CD4-positive, alpha-beta T cell treated with Interleukin-17A for 1 hour (primary cell): ENCODE results near the gene OR11L1.

ENCODE experiments used
- DNase-seq: peaks from one replicate; pipeline ENCODE4 v3.0.0-alpha.2; 2020

OR11L1 gene

GRCh38 chr1:247841796-247842195, at the start of gene OR11L1:
OR11L1 (minus strand) TSS chr1:247841896; CDS start chr1:247841896, 0 bp downstream.
- no peak for DNase-seq

- no peak for DNase-seq
Measured at GRCh38 chr1:247884797-247885413, 43.2 kb upstream of the OR11L1 start.

- DNase-seq, result no peak
Measured at GRCh38 chr1:247883346-247883745, 41.6 kb upstream of the OR11L1 start.

GRCh38 chr1:247865416-247865815, 23.7 kb upstream of the OR11L1 start:
- no peak for DNase-seq

DNA sequence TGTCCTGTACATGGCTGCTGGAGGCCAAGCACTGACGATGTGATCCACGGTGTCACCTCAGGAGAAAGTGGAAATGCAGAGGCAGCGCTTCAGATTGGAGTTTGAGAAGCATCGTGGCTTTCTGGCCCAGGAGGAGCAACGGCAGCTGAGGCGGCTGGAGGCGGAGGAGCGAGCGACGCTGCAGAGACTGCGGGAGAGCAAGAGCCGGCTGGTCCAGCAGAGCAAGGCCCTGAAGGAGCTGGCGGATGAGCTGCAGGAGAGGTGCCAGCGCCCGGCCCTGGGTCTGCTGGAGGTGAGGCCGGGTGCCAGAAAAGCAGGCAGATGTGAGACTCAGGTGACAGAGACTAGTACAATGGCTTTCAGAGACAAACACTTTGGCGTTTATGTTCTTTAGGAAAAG, 22.9 kb upstream of the OR11L1 start:
- DNase-seq, result no peak

DNA sequence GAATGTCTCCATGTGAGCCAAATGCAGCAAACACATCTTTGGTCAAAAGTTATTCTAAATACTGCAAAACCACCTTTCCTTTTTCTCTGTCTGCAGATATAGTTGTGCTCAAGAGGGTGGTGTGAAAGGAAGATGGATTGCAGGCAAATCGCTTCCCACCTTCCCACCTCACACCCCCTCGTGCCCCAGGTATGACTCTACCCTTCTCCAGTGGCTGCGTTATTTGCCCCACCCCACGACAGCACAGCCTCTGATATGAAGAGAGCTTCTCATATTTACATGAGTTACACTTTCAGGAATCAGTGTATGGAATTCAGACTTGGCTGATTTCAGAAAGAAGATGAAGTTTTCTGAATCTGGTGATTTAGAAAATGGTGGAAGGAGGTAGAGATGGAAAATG, 21.1 kb upstream of the OR11L1 start:
- DNase-seq, result no peak

DNA sequence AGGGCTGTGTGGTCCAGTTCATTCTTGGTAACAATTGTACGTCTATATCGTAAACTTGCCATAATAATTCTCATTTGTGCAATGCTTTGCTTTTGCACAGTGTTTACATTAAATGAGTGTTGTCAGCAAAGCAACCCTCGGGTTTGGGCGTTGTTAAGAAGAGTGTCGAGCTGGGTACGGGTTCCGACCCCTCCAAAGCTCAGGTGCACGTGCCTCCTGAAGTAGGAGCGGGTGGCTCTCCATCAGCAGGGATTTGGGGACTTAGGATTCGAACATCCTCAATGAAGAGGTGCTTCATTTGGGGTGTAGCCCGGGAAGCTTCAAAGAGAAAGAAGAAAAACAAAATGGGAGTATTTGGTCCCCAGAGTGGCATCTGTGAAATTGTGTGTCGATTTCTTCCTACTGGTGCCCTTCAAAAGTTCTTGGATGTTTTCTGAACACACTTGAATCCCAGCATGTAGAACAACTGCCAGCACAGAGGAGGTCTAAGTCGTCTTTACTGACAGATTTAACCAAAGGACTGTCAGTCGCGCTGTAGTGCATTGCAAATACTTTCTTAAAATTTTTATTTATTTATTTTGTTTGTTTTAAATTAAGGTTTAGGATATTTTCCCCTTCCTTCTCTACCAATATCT, 16.4 kb upstream of the OR11L1 start:
- DNase-seq, result no peak

DNA sequence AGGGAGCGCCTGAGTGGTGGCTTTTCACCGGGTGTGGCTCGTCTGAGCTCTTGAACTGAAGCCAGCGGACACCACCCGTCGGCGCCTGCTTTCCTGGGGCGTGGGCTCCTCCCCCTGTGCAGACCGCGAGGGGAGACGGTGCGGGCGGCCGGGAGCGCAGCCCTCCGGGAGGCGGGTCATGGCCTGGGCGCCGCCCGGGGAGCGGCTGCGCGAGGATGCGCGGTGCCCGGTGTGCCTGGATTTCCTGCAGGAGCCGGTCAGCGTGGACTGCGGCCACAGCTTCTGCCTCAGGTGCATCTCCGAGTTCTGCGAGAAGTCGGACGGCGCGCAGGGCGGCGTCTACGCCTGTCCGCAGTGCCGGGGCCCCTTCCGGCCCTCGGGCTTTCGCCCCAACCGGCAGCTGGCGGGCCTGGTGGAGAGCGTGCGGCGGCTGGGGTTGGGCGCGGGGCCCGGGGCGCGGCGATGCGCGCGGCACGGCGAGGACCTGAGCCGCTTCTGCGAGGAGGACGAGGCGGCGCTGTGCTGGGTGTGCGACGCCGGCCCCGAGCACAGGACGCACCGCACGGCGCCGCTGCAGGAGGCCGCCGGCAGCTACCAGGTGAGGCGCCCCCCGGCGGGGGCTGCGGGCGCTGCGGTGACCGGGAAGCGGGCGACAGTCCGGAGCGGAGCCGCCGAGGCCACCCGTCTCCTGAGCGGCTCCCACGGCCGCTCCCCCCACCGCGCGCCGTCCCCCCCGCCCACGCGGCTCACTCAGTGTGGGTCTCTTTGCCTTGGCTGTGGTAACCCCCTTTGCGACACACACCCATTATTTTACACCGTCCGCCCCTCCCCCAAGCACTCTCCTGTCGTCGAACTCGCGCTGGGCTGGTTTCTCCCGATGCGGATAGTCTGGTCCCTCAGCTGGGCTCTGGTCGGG, 15.6 kb upstream of the OR11L1 start, which contains the start of gene TRIM58:
TSS of gene TRIM58 (plus strand) at position 119 of the 916 bp plus-strand sequence. CDS start at position 179, 60 bp downstream.
- no peak for DNase-seq

DNA sequence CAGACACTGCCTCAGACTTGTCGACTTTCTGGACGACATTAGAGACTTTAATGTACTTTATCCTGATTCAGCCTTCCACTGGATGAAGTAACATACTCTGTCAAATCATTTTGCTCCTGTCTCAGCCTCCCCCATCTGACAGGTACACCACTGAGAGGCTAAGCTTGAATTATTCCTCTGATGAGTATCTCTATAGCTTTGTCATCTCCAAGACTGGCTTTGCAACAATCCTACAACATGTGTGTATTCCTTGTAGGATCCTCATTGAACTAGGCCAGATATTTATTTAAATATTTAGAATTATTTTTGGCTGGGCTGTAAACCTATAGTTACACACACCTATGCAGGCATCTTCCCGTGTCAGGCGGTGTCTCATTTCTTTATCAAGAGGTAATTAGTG, 14.2 kb upstream of the OR11L1 start:
- DNase-seq, result no peak

DNA sequence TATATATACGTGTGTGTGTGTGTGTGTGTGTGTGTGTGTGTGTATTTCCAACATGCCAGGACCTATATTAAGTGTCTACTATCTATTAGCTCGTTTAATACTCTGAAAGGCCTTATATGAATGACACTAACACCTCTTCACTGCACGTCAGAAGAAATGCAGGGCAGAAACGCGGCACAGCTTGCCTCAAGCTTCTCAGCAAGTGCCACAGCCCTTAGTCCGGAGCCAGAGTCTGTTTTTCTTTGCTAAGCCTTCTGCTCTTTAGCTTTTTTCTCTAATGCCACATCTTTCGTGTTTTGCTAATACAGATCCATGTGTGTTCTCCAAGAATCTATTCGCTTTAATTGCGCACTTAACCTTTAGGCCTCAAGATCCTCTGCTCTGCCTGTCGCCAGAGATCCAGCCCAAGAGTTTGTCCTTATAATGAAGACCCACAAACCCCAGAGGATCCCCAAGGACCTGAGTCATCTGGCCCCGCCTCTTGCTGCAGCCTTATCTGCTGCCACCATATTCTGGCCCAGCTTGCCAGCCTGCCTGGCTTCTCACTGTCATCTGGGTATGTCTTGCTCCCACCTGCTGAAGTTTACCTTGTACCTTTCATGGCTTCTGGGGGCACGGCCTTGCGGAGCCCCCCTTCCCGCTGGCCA, 13.3 kb upstream of the OR11L1 start:
- no peak for DNase-seq

GRCh38 chr1:247849616-247850015, 7.9 kb upstream of the OR11L1 start:
- no peak for DNase-seq

- DNase-seq, result no peak
Measured at GRCh38 chr1:247848346-247848745, 6.7 kb upstream of the OR11L1 start.

- no peak for DNase-seq
Measured at GRCh38 chr1:247845693-247846017, 4.0 kb upstream of the OR11L1 start.

GRCh38 chr1:247845011-247845692, 3.5 kb upstream of the OR11L1 start:
- DNase-seq, result no peak

- DNase-seq, result no peak
Measured at GRCh38 chr1:247843411-247843810, 1.7 kb upstream of the OR11L1 start.

- DNase-seq, result no peak
Measured at GRCh38 chr1:247840818-247841217, 878 bp downstream of the OR11L1 start.

DNA sequence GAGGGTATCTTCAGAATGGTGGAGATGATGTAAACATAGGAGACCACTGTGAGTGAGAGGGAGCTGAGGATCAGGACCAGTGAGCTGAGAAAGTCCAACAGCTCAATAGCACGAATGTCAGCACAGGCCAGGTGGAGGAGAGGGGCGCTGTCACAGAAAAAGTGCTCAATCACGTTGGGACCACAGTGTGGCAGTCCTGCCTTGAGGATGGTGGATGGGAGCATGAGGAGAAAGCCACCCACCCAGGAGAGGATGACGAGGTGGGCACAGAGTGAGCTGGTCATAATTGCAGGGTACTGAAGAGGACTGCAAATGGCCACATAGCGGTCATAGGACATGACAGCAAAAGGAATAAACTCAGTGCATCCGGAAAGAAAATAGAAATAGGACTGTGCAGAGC, 8.1 kb downstream of the OR11L1 start:
- DNase-seq, result no peak

DNA sequence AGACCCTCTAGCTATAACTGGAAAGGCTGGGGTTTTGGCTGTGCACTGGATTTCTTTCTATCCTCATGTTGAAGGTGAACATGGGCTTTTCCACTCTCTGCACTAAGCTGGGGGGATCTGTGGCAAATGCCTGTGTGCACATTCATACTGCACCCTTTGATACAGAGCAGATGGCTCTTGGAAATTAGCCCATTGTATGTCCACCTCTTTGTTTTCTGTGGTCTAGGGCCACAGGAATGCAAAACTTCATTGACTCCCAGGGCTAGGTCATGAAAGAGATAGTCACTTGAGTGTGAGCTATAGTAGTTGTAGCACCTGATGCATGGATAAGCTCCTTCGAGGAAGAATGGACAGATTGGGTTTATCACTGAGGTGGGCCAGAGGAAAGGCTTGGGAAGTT, 12.0 kb downstream of the OR11L1 start:
- no peak for DNase-seq

GRCh38 chr1:247825362-247825761, 16.3 kb downstream of the OR11L1 start:
- no peak for DNase-seq

DNA sequence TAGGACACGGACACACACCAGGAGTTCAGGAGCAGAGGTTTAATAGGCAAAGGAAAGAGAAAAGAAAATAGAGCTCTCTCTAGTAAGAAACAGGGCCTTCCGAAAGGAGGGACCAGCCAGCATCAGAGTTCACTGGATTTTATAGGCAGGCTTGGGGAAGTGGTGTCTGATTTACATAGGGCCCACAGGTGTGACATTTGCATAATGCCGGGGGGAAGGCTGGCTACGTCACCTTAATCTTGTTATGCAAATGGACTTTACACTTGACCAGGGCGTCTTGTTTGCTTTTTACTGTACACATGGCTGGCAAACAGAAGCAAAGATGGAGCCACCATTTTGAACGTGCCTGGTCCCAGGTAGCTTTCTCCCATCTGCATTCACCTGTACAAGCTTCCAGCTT, 17.7 kb downstream of the OR11L1 start, which contains the start of gene OR14A16:
TSS of gene OR14A16 (minus strand) at position 97 of the 400 bp plus-strand sequence. CDS start 8,390 bp downstream, outside the sequence.
- no peak for DNase-seq

- no peak for DNase-seq
Measured at GRCh38 chr1:247822060-247822459, 19.6 kb downstream of the OR11L1 start.

- no peak for DNase-seq
Measured at GRCh38 chr1:247812637-247813036, 29.1 kb downstream of the OR11L1 start.

GRCh38 chr1:247797518-247797917, 44.2 kb downstream of the OR11L1 start:
- DNase-seq, result no peak
